Stomach (tissue), 9 donors: ENCODE measurements around the gene KLHL10. TPM values are rescaled to one million over a fixed set of nuclear protein-coding genes. Genes with fewer than 3 reads are reported as not detected.

Experiments
- DNase-seq, 2 donors: peaks; one replicate each; pipeline versions ENCODE4 v3.0.0 to v3.0.0-alpha.2; 2013 to 2019
- H3K27ac ChIP-seq, 5 donors: fragments of 200-600 bp in 4 of 5; sonication (generic) in 4 of 5; one replicate each; pipeline ENCODE4 v1.5.1; 2013 to 2019; ENCODE audit warnings: mild to moderate bottlenecking in 1 of 5, moderate library complexity in 1 of 5
- H3K27me3 ChIP-seq, 3 donors: fragments of 200-600 bp; sonication (generic); one replicate each; pipeline ENCODE4 v1.5.1; 2017 to 2019; ENCODE audit warnings: mixed run types in 1 of 3
- H3K36me3 ChIP-seq, 4 donors: fragments of 200-600 bp; sonication (generic); 1 replicate in 3 of 4; 2 replicates in 1 of 4; pipeline ENCODE4 v1.5.1; 2016 to 2019
- H3K4me1 ChIP-seq, 4 donors: fragments of 200-600 bp; sonication (generic); one replicate each; pipeline ENCODE4 v1.5.1; 2016 to 2019
- H3K4me3 ChIP-seq, 4 donors: fragments of 200-600 bp; sonication (generic) in 3 of 4; one replicate each; pipeline ENCODE4 v1.5.1; 2016 to 2019; ENCODE audit warnings: mild to moderate bottlenecking in 1 of 4
- H3K9me3 ChIP-seq, 4 donors: fragments of 200-600 bp; sonication (generic); one replicate each; pipeline ENCODE4 v1.5.1; 2016 to 2019
- CTCF ChIP-seq, 7 experiments: fragments of 450-650 bp in 4 of 7; fragments of 200-600 bp in 3 of 7; sonication (generic) in 3 of 7; IDR thresholded peaks; one replicate each; pipeline ENCODE4 v1.5.1; 2016 to 2019; ENCODE audit warnings: antibody characterized with exemption in 7 of 7, control low read depth in 2 of 7, mild to moderate bottlenecking in 1 of 7
- EP300 ChIP-seq: sonication (generic); formaldehyde crosslinking; IDR thresholded peaks from one replicate; pipeline ENCODE4 v1.6.1; 2017; ENCODE audit warnings: antibody characterized with exemption
- POLR2A ChIP-seq, 4 donors: fragments of 450-650 bp; IDR thresholded peaks; one replicate each; pipeline ENCODE4 v1.6.1; 2016; ENCODE audit warnings: antibody characterized with exemption in 4 of 4, control low read depth in 2 of 4, mild to moderate bottlenecking in 1 of 4, moderate library complexity in 1 of 4
- POLR2AphosphoS5 ChIP-seq, 3 donors: sonication (generic); formaldehyde crosslinking; IDR thresholded peaks; one replicate each; pipeline ENCODE4 v1.6.1; 2016; ENCODE audit warnings: antibody characterized with exemption in 3 of 3
- WGBS, 5 donors: extraction: QIAGEN DNeasy Blood & Tissue Kit in 3 of 5; methylation state at CpG; one replicate each; pipeline versions ENCODE4 v1.1.5 to v1.1.7; 2013 to 2018; 5-methylcytosine and 5-hydroxymethylcytosine counted together
- intact Hi-C: fragments of 100-400 bp; cut with DNase I; formaldehyde crosslinking; loops from one replicate; pipeline ENCODE4 v1.15.1; 2023; ENCODE audit warnings: low total_unique reads
- polyA plus RNA-seq, 3 donors: library from polyadenylated mRNA; stranded (reverse); fragments of 200-250 nt; gene quantifications; one replicate each; pipeline ENCODE4 v1.2.3, GENCODE V29; 2013
- total RNA-seq, 5 donors: library from RNA; depleted of rRNA; stranded (reverse); fragments of >200 nt; gene quantifications; one replicate each; pipeline versions ENCODE4 v1.1.0 to v1.2.3, GENCODE V29; 2014 to 2016
- donor health status: healthy with polysubstance abuse.
- donor health status: Bipolar disorder and iron deficiency.
- donor health status: healthy.

Gene KLHL10
- total and polyA plus RNA-seq, 8 donors: 0.23 to 1.1 TPM; not detected in 6

- TF ChIP-seq POLR2A (IDR thresholded peaks at IDR 0.05) (no peak), CTCF (IDR thresholded peaks at IDR 0.05) (no peak), POLR2AphosphoS5 (IDR thresholded peaks at IDR 0.05) (no peak), EP300 (no peak)
- Histone ChIP-seq H3K27ac (no peak overlapping the region), H3K36me3 (peaks cover 9 to 35% (median 25%) of the 10 kb centered on the region in 4 donors), H3K4me1 (peaks cover 0 to 7% (median 0%) of the 10 kb centered on the region in 4 donors), H3K27me3 (no peaks in the 10 kb centered on the region), H3K4me3 (no peak overlapping the region), H3K9me3 (no peaks in the 10 kb centered on the region)
- 79 to 85% (median 80%) methylated on average over 12 to 14 of the region's 14 CpGs for WGBS, 5 donors
- intact Hi-C loops: no loop called here
- DNase-seq: no peak
Measured at GRCh38 chr17:41821776-41822175, 15.8 kb upstream of the KLHL10 start.

- 64 to 78% (median 72%) methylated on average over 11 to 12 of the region's 12 CpGs for WGBS, 5 donors
- Histone ChIP-seq H3K27me3 (no peaks in the 10 kb centered on the region), H3K27ac (no peak overlapping the region), H3K36me3 (peaks cover 9 to 42% (median 32%) of the 10 kb centered on the region in 4 donors), H3K4me3 (no peak overlapping the region), H3K4me1 (peaks cover 0 to 7% (median under 1%) of the 10 kb centered on the region in 4 donors), H3K9me3 (no peaks in the 10 kb centered on the region)
- intact Hi-C loops: no loop called here
- no peak for TF ChIP-seq EP300
- no peak for TF ChIP-seq POLR2A (IDR thresholded peaks at IDR 0.05)
- TF ChIP-seq CTCF (IDR thresholded peaks at IDR 0.05): no peak
- no peak for TF ChIP-seq POLR2AphosphoS5 (IDR thresholded peaks at IDR 0.05)
- DNase-seq: no peak
Measured at GRCh38 chr17:41822216-41823140, 15.1 kb upstream of the KLHL10 start.

- Histone ChIP-seq H3K27me3 (no peaks in the 10 kb centered on the region), H3K4me1 (peaks cover 0 to 13% (median 3%) of the 10 kb centered on the region in 4 donors), H3K36me3 (peaks cover 9 to 45% (median 39%) of the 10 kb centered on the region in 4 donors), H3K9me3 (no peaks in the 10 kb centered on the region), H3K4me3 (no peak overlapping the region), H3K27ac (no peak overlapping the region)
- intact Hi-C loops: no loop called here
- no peak for TF ChIP-seq POLR2A (IDR thresholded peaks at IDR 0.05)
- TF ChIP-seq EP300: no peak
- TF ChIP-seq CTCF (IDR thresholded peaks at IDR 0.05): no peak
- TF ChIP-seq POLR2AphosphoS5 (IDR thresholded peaks at IDR 0.05): no peak
- 89 to 100% (median 92%) methylated on average over 1 of the region's 1 CpG for WGBS, 5 donors
- no peak for DNase-seq
Measured at GRCh38 chr17:41823141-41823524, 14.5 kb upstream of the KLHL10 start.

GRCh38 chr17:41823580-41823979 lies 14.0 kb upstream of the KLHL10 start:
- peaks cover 11 to 47% (median 43%) of the 10 kb centered on the region in 4 donors for H3K36me3 ChIP-seq
- 84 to 91% (median 88%) methylated on average over 7 of the region's 7 CpGs for WGBS, 5 donors

More at GRCh38 chr17:41823580-41823979, 14.0 kb upstream of the KLHL10 start:
- no peaks in the 10 kb centered on the region for H3K27me3 ChIP-seq
- no peak overlapping the region for H3K4me3 ChIP-seq
- TF ChIP-seq POLR2A (IDR thresholded peaks at IDR 0.05): no peak
- TF ChIP-seq POLR2AphosphoS5 (IDR thresholded peaks at IDR 0.05): no peak
- TF ChIP-seq EP300: no peak
- no peak for TF ChIP-seq CTCF (IDR thresholded peaks at IDR 0.05)
- H3K27ac ChIP-seq: no peak overlapping the region
- H3K9me3 ChIP-seq: no peaks in the 10 kb centered on the region
- intact Hi-C loops: no loop called here
- DNase-seq: no peak
- H3K4me1 ChIP-seq: peaks cover 0 to 15% (median 4%) of the 10 kb centered on the region in 4 donors
